Panc1 (cell line): Measurements from ENCODE around the gene SLC1A2. TPM values are rescaled to one million over a fixed set of nuclear protein-coding genes. Genes with fewer than 3 reads are reported as not detected.
A peak's percentile ranks its signal among the peaks of the same experiment; 100 is the strongest.

Experiments used
- ATAC-seq: fragments of 200-7000 bp; cut with Tn5 transposase; 2 replicates; pipeline ENCODE4 v1.9.1; 2020; ENCODE audit warnings: mild to moderate bottlenecking, moderate library complexity
- BruUV-seq: library from RNA; stranded (reverse); fragments of 400-500 nt; replicated peaks from 2 replicates; lab custom pipeline; 2021; lab: Mats Ljungman, UMichigan
- CTCF ChIA-PET: fragments of 300-600 bp; sonication (Branson Sonifier 250); formaldehyde crosslinking; loops from one replicate; lab custom pipeline; 2022; ENCODE audit warnings: antibody characterized with exemption; lab: Charles Lee
- POLR2A ChIA-PET: fragments of 300-600 bp; sonication (Branson Sonifier 250); formaldehyde crosslinking; loops from one replicate; lab custom pipeline; 2022; ENCODE audit warnings: antibody characterized with exemption; lab: Charles Lee
- DNase-seq: peaks from one replicate; pipeline ENCODE4 v3.0.0-alpha.2; 2010; ENCODE audit warnings: low read depth, low spot score
- H3K27ac ChIP-seq: 2 replicates; pipeline ENCODE4 v1.5.1; 2011; ENCODE audit warnings: mild to moderate bottlenecking, low read length, inconsistent platforms
- H3K27me3 ChIP-seq: fragments of 200-500 bp; sonication (Bioruptor generic); 2 replicates; pipeline ENCODE4 v1.6.0; 2014; ENCODE audit warnings: low read length, inconsistent platforms; ENCODE audit not compliant: control insufficient read depth, insufficient read depth
- H3K36me3 ChIP-seq: fragments of 200-500 bp; sonication (Bioruptor generic); 2 replicates; pipeline ENCODE4 v1.5.1; 2014; ENCODE audit warnings: inconsistent platforms, mild to moderate bottlenecking, low read length, moderate library complexity; ENCODE audit not compliant: control insufficient read depth, insufficient read depth
- H3K4me1 ChIP-seq: 2 replicates; pipeline ENCODE4 v1.5.1; 2011; ENCODE audit warnings: inconsistent platforms, mild to moderate bottlenecking, low read length, moderate library complexity; ENCODE audit not compliant: control insufficient read depth, insufficient read depth
- H3K4me3 ChIP-seq, 2 experiments: 2 replicates each; pipeline ENCODE4 v1.5.1; 2011 to 2012; ENCODE audit warnings: low read depth in 2 of 2, low read length in 2 of 2, mild to moderate bottlenecking in 2 of 2, inconsistent platforms in 1 of 2, moderate library complexity in 1 of 2
- H3K9me3 ChIP-seq: fragments of 200-500 bp; sonication (Bioruptor generic); 2 replicates; pipeline ENCODE4 v1.5.1; 2014; ENCODE audit warnings: low read depth, mild to moderate bottlenecking, inconsistent platforms, low read length, moderate library complexity; ENCODE audit not compliant: control insufficient read depth, insufficient read depth
- POLR2AphosphoS5 ChIP-seq: IDR thresholded peaks from 2 replicates; pipeline ENCODE4 v1.6.1; 2012; ENCODE audit warnings: mild to moderate bottlenecking, low read depth, low read length, moderate library complexity
- SIN3A ChIP-seq: IDR thresholded peaks from 2 replicates; pipeline ENCODE4 v1.6.1; 2012; ENCODE audit warnings: low read depth, mild to moderate bottlenecking, low read length, moderate library complexity, borderline replicate concordance; ENCODE audit not compliant: insufficient read depth
- TCF7L2 ChIP-seq: IDR thresholded peaks from 2 replicates; pipeline ENCODE4 v1.6.1; 2011; ENCODE audit warnings: mild to moderate bottlenecking, low read depth, low read length, inconsistent platforms
- in situ Hi-C: cut with HindIII; loops from 2 replicates; pipeline ENCODE4 v1.10.0; 2016; ENCODE audit warnings: low sequenced_read_pairs, low pct_unique_long_range_greater_than_20kb
- intact Hi-C: fragments of 100-400 bp; cut with micrococcal nuclease; formaldehyde crosslinking; loops from one replicate; pipeline ENCODE4 v1.10.0; 2022; ENCODE audit not compliant: unreplicated experiment
- total RNA-seq: library from RNA; stranded (reverse); gene quantifications from one replicate; pipeline ENCODE4 v1.2.1, GENCODE V29; 2021; ENCODE audit not compliant: unreplicated experiment
- TF ChIP-seq, protein P1 (sequence below), 2 experiments: IDR thresholded peaks; 2 replicates each; pipeline ENCODE4 v1.6.1; 2011 to 2012; ENCODE audit warnings: low read depth in 2 of 2, control low read depth in 1 of 2, low read length in 1 of 2, mild to moderate bottlenecking in 1 of 2, moderate library complexity in 1 of 2; ENCODE audit not compliant: insufficient read depth in 1 of 2
- TF ChIP-seq, protein P2 (sequence below): fragments of 450-650 bp; IDR thresholded peaks from 2 replicates; pipeline ENCODE4 v1.5.1; 2017; ENCODE audit warnings: mild to moderate bottlenecking

Gene SLC1A2
- total RNA-seq, 1 experiment from 2014 or later: 0.21 TPM

DNA sequence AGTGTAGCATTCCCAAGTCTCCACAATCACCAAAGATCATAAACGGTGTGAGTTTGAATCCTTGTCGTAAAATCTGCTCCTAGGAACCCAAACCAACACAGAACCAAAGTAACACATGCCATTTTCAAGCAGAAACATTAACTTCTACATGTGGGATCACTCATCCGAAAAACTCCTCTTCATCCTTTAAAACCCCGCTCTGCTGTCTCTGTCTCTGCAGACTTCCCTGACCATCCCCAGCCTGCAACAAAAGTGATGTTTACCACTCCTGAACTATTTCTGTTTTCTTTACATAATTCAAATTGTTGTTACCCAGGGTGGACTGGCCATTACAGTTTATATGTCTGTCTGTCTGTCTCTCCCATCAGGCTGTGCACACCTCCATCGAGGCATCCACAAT lies 54.0 kb downstream of the SLC1A2 start:
- Histone ChIP-seq H3K9me3 (no peaks in the 10 kb centered on the region), H3K4me1 (no peaks in the 10 kb centered on the region; the same call in 1 of the 2 replicates), H3K27me3 (no peaks in the 10 kb centered on the region), H3K36me3 (no peaks in the 10 kb centered on the region), H3K27ac (no peak overlapping the region), H3K4me3 (no peak overlapping the region)
- TF ChIP-seq SIN3A: no peak
- no peak for TF ChIP-seq TCF7L2
- TF ChIP-seq, protein P1, sequence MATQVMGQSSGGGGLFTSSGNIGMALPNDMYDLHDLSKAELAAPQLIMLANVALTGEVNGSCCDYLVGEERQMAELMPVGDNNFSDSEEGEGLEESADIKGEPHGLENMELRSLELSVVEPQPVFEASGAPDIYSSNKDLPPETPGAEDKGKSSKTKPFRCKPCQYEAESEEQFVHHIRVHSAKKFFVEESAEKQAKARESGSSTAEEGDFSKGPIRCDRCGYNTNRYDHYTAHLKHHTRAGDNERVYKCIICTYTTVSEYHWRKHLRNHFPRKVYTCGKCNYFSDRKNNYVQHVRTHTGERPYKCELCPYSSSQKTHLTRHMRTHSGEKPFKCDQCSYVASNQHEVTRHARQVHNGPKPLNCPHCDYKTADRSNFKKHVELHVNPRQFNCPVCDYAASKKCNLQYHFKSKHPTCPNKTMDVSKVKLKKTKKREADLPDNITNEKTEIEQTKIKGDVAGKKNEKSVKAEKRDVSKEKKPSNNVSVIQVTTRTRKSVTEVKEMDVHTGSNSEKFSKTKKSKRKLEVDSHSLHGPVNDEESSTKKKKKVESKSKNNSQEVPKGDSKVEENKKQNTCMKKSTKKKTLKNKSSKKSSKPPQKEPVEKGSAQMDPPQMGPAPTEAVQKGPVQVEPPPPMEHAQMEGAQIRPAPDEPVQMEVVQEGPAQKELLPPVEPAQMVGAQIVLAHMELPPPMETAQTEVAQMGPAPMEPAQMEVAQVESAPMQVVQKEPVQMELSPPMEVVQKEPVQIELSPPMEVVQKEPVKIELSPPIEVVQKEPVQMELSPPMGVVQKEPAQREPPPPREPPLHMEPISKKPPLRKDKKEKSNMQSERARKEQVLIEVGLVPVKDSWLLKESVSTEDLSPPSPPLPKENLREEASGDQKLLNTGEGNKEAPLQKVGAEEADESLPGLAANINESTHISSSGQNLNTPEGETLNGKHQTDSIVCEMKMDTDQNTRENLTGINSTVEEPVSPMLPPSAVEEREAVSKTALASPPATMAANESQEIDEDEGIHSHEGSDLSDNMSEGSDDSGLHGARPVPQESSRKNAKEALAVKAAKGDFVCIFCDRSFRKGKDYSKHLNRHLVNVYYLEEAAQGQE (IDR thresholded peaks at IDR 0.05; ENCODE audit: insufficient read depth in 1 of 2, low read depth in 2 of 2, low read length in 1 of 2): no peak
- TF ChIP-seq, protein P2, sequence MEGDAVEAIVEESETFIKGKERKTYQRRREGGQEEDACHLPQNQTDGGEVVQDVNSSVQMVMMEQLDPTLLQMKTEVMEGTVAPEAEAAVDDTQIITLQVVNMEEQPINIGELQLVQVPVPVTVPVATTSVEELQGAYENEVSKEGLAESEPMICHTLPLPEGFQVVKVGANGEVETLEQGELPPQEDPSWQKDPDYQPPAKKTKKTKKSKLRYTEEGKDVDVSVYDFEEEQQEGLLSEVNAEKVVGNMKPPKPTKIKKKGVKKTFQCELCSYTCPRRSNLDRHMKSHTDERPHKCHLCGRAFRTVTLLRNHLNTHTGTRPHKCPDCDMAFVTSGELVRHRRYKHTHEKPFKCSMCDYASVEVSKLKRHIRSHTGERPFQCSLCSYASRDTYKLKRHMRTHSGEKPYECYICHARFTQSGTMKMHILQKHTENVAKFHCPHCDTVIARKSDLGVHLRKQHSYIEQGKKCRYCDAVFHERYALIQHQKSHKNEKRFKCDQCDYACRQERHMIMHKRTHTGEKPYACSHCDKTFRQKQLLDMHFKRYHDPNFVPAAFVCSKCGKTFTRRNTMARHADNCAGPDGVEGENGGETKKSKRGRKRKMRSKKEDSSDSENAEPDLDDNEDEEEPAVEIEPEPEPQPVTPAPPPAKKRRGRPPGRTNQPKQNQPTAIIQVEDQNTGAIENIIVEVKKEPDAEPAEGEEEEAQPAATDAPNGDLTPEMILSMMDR: no peak
- no peak for TF ChIP-seq POLR2AphosphoS5
- ChIA-PET CTCF (no interaction called here), POLR2A (no interaction called here)
- BruUV-seq: no TSS peak
- no peak for ATAC-seq
- no peak for DNase-seq
- intact Hi-C loops: no loop called here
- in situ Hi-C loops: no loop called here

DNA sequence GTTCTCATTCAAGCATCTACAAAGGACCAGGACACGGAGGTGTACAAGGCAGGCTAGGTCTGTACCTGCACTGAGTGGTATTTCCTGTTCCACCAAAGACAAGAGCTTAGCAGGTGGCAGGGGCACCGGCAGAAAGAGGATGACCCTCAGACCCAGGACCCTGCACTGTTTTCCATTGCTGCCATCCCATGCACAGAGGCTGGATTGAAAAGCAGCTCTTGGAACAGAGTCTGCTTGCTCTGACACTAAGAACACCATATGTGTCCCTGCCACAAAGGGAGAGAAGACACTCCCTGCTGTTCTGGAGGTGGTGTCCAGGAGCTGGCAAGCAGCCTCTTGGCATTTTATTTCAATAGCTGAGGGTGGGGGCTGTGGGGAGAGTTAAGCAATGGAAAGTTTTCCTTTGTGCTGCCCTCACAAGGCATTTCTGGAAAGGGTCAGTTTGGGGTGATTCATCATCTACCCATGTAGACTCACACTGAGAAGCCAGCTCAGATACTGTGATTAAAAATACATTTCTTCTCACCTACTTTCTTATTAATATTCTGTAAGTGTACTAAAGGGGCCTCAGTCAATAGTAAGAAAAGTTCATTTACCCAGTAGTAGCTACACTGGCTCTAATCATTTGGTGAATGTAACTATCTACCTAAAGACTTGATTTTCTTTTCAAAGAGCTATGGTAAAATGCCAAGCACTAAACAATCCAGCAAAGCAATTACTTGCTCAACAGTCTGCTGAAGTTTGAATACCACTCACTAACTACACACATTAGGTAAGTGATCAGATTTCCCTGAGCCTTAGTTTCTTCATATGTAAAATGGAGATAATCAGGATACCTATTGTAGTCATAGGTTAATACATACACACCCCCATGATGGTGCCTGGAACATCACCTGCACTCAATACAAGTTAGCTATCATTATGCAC lies 55.2 kb downstream of the SLC1A2 start:
- ATAC-seq (peak; percentile 64), DNase-seq (no peak)
- in situ Hi-C loops (no loop called here), intact Hi-C loops (no loop called here)
- Histone ChIP-seq H3K36me3 (no peaks in the 10 kb centered on the region), H3K27me3 (no peaks in the 10 kb centered on the region), H3K4me3 (no peak overlapping the region), H3K27ac (no peak overlapping the region), H3K4me1 (no peaks in the 10 kb centered on the region; the same call in 1 of the 2 replicates), H3K9me3 (no peaks in the 10 kb centered on the region)
- ChIA-PET POLR2A (interaction anchor here (0.6 kb wide), 1 partner anchor 344 kb away, joined by 6 read pairs; no protein-coding TSS in a partner anchor), CTCF (interaction anchor here (1.0 kb wide), 1 partner anchor 426 kb away, joined by 3 read pairs; no protein-coding TSS in a partner anchor)
- TF ChIP-seq, protein P1 (IDR thresholded peaks at IDR 0.05; ENCODE audit: insufficient read depth in 1 of 2, low read depth in 2 of 2, low read length in 1 of 2): no peak
- TF ChIP-seq TCF7L2 (no peak), SIN3A (no peak), POLR2AphosphoS5 (no peak)
- TF ChIP-seq, protein P2: no peak
- BruUV-seq: no TSS peak
